GM19438 (cell line): ENCODE measurements around the gene TBC1D4.
"Not testable (repeated sequence)": the region's sequence is repeated elsewhere in the genome, so short reads cannot be mapped to it uniquely, and the experiment has no call there.

Experiments used
- ATAC-seq: cut with Tn5 transposase; IDR thresholded peaks from one replicate; pipeline ENCODE4 v1.9.1; 2021; ENCODE audit warnings: low read depth; ENCODE audit not compliant: unreplicated experiment

The TBC1D4 gene

GRCh38 chr13:75299913-75300862, 181.8 kb downstream of the TBC1D4 start:
- peak; percentile 66 for ATAC-seq

- no peak for ATAC-seq
These were observed 182.7 kb downstream of the TBC1D4 start for GRCh38 chr13:75299246-75299645.

GRCh38 chr13:75296641-75297040, 185.3 kb downstream of the TBC1D4 start:
- ATAC-seq, result no peak

GRCh38 chr13:75295201-75295600, 186.8 kb downstream of the TBC1D4 start:
- ATAC-seq, result no peak

- no peak for ATAC-seq
These were observed 187.9 kb downstream of the TBC1D4 start for GRCh38 chr13:75294110-75294509.

- ATAC-seq, result no peak
These were observed 196.7 kb downstream of the TBC1D4 start for GRCh38 chr13:75285310-75285709.

GRCh38 chr13:75279834-75280369, 202.1 kb downstream of the TBC1D4 start:
- no peak for ATAC-seq

GRCh38 chr13:75273695-75274094, 208.3 kb downstream of the TBC1D4 start:
- ATAC-seq, result not testable (repeated sequence)

GRCh38 chr13:75271846-75272245, 210.1 kb downstream of the TBC1D4 start:
- ATAC-seq, result no peak

- ATAC-seq, result not testable (repeated sequence)
These were observed 213.5 kb downstream of the TBC1D4 start for GRCh38 chr13:75268481-75268880.

- ATAC-seq, result no peak
These were observed 217.4 kb downstream of the TBC1D4 start for GRCh38 chr13:75264611-75265010.

- ATAC-seq, result no peak
These were observed 218.1 kb downstream of the TBC1D4 start for GRCh38 chr13:75263741-75264407.

- ATAC-seq, result no peak
These were observed 223.7 kb downstream of the TBC1D4 start for GRCh38 chr13:75258159-75258782.

- no peak for ATAC-seq
These were observed 225.0 kb downstream of the TBC1D4 start for GRCh38 chr13:75256922-75257321.

- ATAC-seq, result no peak
These were observed 226.3 kb downstream of the TBC1D4 start for GRCh38 chr13:75255653-75256052.

GRCh38 chr13:75255147-75255546, 226.8 kb downstream of the TBC1D4 start:
- ATAC-seq, result no peak

GRCh38 chr13:75251188-75251587, 230.8 kb downstream of the TBC1D4 start:
- no peak for ATAC-seq

GRCh38 chr13:75250526-75251178, 231.3 kb downstream of the TBC1D4 start:
- ATAC-seq, result no peak

GRCh38 chr13:75245578-75245977, 236.4 kb downstream of the TBC1D4 start:
- ATAC-seq, result not testable (repeated sequence)

- ATAC-seq, result not testable (repeated sequence)
These were observed 241.7 kb downstream of the TBC1D4 start for GRCh38 chr13:75240240-75240639.
